A673 (cell line): ENCODE measurements around the gene TMC3. TPM values are rescaled to one million over a fixed set of nuclear protein-coding genes. Genes with fewer than 3 reads are reported as not detected.

Experiments
- BruUV-seq: library from RNA; stranded (reverse); fragments of 400-500 nt; replicated peaks from 2 replicates; lab custom pipeline; 2021; lab: Mats Ljungman, UMichigan
- CTCF ChIA-PET: fragments of 300-600 bp; sonication (Branson Sonifier 250); formaldehyde crosslinking; loops from one replicate; lab custom pipeline; 2022; ENCODE audit warnings: antibody characterized with exemption; lab: Charles Lee
- POLR2A ChIA-PET: fragments of 300-600 bp; sonication (Branson Sonifier 250); formaldehyde crosslinking; loops from one replicate; lab custom pipeline; 2022; ENCODE audit warnings: antibody characterized with exemption; ENCODE audit not compliant: low non-redundant PET; lab: Charles Lee
- DNase-seq: peaks from one replicate; pipeline ENCODE4 v3.0.0-alpha.2; 2015; ENCODE audit warnings: low spot score
- H3K27ac ChIP-seq: fragments of 200-600 bp; sonication (generic); 2 replicates; pipeline ENCODE4 v1.5.1; 2016; ENCODE audit warnings: mixed run types, low read depth, mild to moderate bottlenecking, mixed read lengths, antibody characterized with exemption, low read length; ENCODE audit not compliant: poor library complexity, severe bottlenecking
- H3K27me3 ChIP-seq: fragments of 200-600 bp; sonication (generic); replicated peaks from 2 replicates; pipeline ENCODE4 v1.6.1; 2017; ENCODE audit warnings: mixed run types, low read depth, mild to moderate bottlenecking, mixed read lengths, antibody characterized with exemption, low read length; ENCODE audit not compliant: insufficient read depth, poor library complexity
- H3K36me3 ChIP-seq: fragments of 200-600 bp; sonication (generic); 2 replicates; pipeline ENCODE4 v1.6.1; 2016; ENCODE audit warnings: mixed run types, mild to moderate bottlenecking, mixed read lengths, antibody characterized with exemption, low read length; ENCODE audit not compliant: insufficient read depth, poor library complexity, severe bottlenecking
- H3K4me1 ChIP-seq: fragments of 200-600 bp; sonication (generic); 2 replicates; pipeline ENCODE4 v1.6.1; 2017; ENCODE audit warnings: mixed run types, mild to moderate bottlenecking, mixed read lengths, antibody characterized with exemption, low read length; ENCODE audit not compliant: insufficient read depth, poor library complexity, severe bottlenecking
- H3K4me3 ChIP-seq: fragments of 200-600 bp; sonication (generic); 2 replicates; pipeline ENCODE4 v1.5.1; 2016; ENCODE audit warnings: low read depth, mixed run types, mild to moderate bottlenecking, mixed read lengths, low read length; ENCODE audit not compliant: poor library complexity, severe bottlenecking
- H3K9me3 ChIP-seq: fragments of 200-600 bp; sonication (generic); 2 replicates; pipeline ENCODE4 v1.6.1; 2016; ENCODE audit warnings: mixed run types, low read depth, mild to moderate bottlenecking, mixed read lengths, antibody characterized with exemption, low read length; ENCODE audit not compliant: poor library complexity, severe bottlenecking
- CTCF ChIP-seq: fragments of 300-800, 200-600 bp; sonication (generic); conservative IDR thresholded peaks from 2 replicates; pipeline ENCODE4 v1.5.1; 2017; ENCODE audit warnings: low read depth, mild to moderate bottlenecking, antibody characterized with exemption, low read length, moderate library complexity, mixed read lengths
- EZH2 ChIP-seq: fragments of 200-600 bp; sonication (generic); IDR thresholded peaks from 2 replicates; pipeline ENCODE4 v1.6.1; 2017; ENCODE audit warnings: borderline replicate concordance, low read depth, mild to moderate bottlenecking, mixed read lengths, antibody characterized with exemption, low read length; ENCODE audit not compliant: poor library complexity, severe bottlenecking
- intact Hi-C: fragments of 100-400 bp; cut with micrococcal nuclease; formaldehyde crosslinking; loops from one replicate; pipeline ENCODE4 v1.10.0; 2022; ENCODE audit not compliant: unreplicated experiment
- total RNA-seq: library from RNA; stranded (reverse); gene quantifications from 2 replicates; pipeline ENCODE4 v1.2.3, GENCODE V29; 2021

The TMC3 gene
- total RNA-seq, 1 experiment from 2014 or later: not detected

- no peak overlapping the region for H3K27ac ChIP-seq
- TF ChIP-seq CTCF: no peak
- TF ChIP-seq EZH2: no peak
- POLR2A ChIA-PET: no interaction called here
- intact Hi-C loops: no loop called here
- no peaks in the 10 kb centered on the region for H3K36me3 ChIP-seq
- H3K27me3 ChIP-seq: peaks cover 51% of the 10 kb centered on the region
- CTCF ChIA-PET: no interaction called here
- DNase-seq: no peak
- H3K4me1 ChIP-seq: no peaks in the 10 kb centered on the region
- no peaks in the 10 kb centered on the region for H3K9me3 ChIP-seq
- H3K4me3 ChIP-seq: no peak overlapping the region
- no TSS peak for BruUV-seq
Observed at GRCh38 chr15:81380203-81380602, 6.2 kb upstream of the TMC3 start.

DNA sequence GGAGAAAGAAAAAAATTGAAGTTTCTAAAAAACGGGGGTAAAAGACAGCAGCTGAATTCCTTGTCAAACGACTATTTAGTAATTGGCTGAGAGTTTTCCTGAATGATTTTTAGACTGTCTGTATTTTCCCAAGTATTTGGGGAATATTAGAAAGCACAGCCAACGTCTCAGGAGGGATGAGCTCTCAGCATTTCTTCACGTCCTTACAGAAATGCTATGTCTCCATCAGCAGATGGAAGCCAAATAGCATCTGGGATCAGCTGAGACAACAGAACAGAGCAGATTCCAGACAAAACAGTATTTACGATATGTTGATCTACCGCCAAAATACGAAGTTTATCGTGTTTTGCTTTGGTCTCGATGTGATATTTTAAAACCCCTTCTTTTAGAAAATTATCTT lies 5.3 kb upstream of the TMC3 start:
- TF ChIP-seq EZH2: no peak
- no peak for TF ChIP-seq CTCF
- ChIA-PET POLR2A (no interaction called here), CTCF (interaction anchor here (0.5 kb wide), 1 partner anchor 8 kb away, joined by 5 read pairs; no protein-coding TSS in a partner anchor)
- H3K36me3 ChIP-seq: no peaks in the 10 kb centered on the region
- no peaks in the 10 kb centered on the region for H3K9me3 ChIP-seq
- H3K4me1 ChIP-seq: no peaks in the 10 kb centered on the region
- no peak for DNase-seq
- BruUV-seq: no TSS peak
- H3K4me3 ChIP-seq: no peak overlapping the region
- intact Hi-C loops: no loop called here
- H3K27me3 ChIP-seq: peaks cover 59% of the 10 kb centered on the region
- no peak overlapping the region for H3K27ac ChIP-seq

DNA sequence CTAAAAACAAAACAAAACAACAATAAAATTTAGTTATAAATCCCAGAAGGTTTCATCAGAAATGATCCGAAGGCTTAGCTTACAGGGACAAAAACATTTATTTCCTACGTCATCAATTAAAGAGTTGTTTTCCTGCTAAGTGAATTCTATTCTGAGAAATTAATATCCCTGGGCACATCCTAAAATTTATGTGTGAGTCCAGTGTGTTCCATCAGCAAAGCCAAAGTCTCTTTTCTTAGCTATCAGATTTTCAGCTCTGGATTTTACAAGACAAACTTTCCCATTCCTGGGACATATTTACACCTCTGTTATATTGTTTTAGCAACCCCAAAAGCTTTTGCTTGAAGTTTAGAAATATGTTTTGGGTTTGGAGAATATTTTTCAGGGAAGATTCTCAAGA lies 4.4 kb upstream of the TMC3 start:
- no peak for DNase-seq
- ChIA-PET CTCF (no interaction called here), POLR2A (no interaction called here)
- Histone ChIP-seq H3K4me3 (no peak overlapping the region), H3K36me3 (no peaks in the 10 kb centered on the region), H3K9me3 (no peaks in the 10 kb centered on the region), H3K27ac (no peak overlapping the region), H3K4me1 (peaks cover 2% of the 10 kb centered on the region), H3K27me3 (peaks cover 61% of the 10 kb centered on the region)
- no TSS peak for BruUV-seq
- intact Hi-C loops: no loop called here
- TF ChIP-seq CTCF: no peak
- no peak for TF ChIP-seq EZH2
